GM12864 (cell line): ENCODE data around the gene FNTB.

Experiments
- DNase-seq: peaks from one replicate; pipeline ENCODE4 v3.0.0-alpha.2; 2011; ENCODE audit warnings: low read depth
- H3K4me3 ChIP-seq: 2 replicates; pipeline ENCODE4 v1.5.1; 2011; ENCODE audit warnings: mild to moderate bottlenecking, low read depth, low read length, control low read depth
- CTCF ChIP-seq: IDR thresholded peaks from 2 replicates; pipeline ENCODE4 v1.5.1; 2011; ENCODE audit warnings: low read depth, mild to moderate bottlenecking, moderate library complexity, low read length, control low read depth, inconsistent platforms; ENCODE audit errors: missing control alignments

Gene FNTB

GRCh38 chr14:65001723-65002122, 15.0 kb downstream of the FNTB start:
- no peak for DNase-seq
- no peak overlapping the region for H3K4me3 ChIP-seq
- no peak for TF ChIP-seq CTCF

- no peak for DNase-seq
- no peak for TF ChIP-seq CTCF
- H3K4me3 ChIP-seq, result no peak overlapping the region
Observed at GRCh38 chr14:65002586-65003210, 16.0 kb downstream of the FNTB start.

GRCh38 chr14:65003394-65003793, 16.7 kb downstream of the FNTB start:
- peak; percentile 40 for DNase-seq
- TF ChIP-seq CTCF, result no peak
- no peak overlapping the region for H3K4me3 ChIP-seq

- no peak for DNase-seq
- TF ChIP-seq CTCF, result no peak
- no peak overlapping the region for H3K4me3 ChIP-seq
Observed at GRCh38 chr14:65006261-65006721, 19.6 kb downstream of the FNTB start.

GRCh38 chr14:65007202-65007601, 20.5 kb downstream of the FNTB start:
- TF ChIP-seq CTCF, result no peak
- H3K4me3 ChIP-seq, result no peak overlapping the region
- DNase-seq, result no peak

- TF ChIP-seq CTCF, result no peak
- no peak for DNase-seq
- no peak overlapping the region for H3K4me3 ChIP-seq
Observed at GRCh38 chr14:65010211-65010931, 23.7 kb downstream of the FNTB start.

GRCh38 chr14:65011538-65011937, 24.8 kb downstream of the FNTB start:
- no peak for DNase-seq
- no peak overlapping the region for H3K4me3 ChIP-seq
- no peak for TF ChIP-seq CTCF
